KOPT-K1 (cell line): ENCODE data around the gene MOB1A.
"Not testable (repeated sequence)": the region's sequence is repeated elsewhere in the genome, so short reads cannot be mapped to it uniquely, and the experiment has no call there.

Source experiments
- H3K27ac ChIP-seq: fragments of 200-600 bp; sonication (generic); 2 replicates; pipeline ENCODE4 v1.5.1; 2016; ENCODE audit warnings: antibody characterized with exemption, mild to moderate bottlenecking, low read depth, low read length; ENCODE audit not compliant: poor library complexity, severe bottlenecking
- H3K36me3 ChIP-seq: fragments of 200-600 bp; sonication (generic); 2 replicates; pipeline ENCODE4 v1.5.1; 2017; ENCODE audit warnings: antibody characterized with exemption, mild to moderate bottlenecking, low read length, moderate library complexity; ENCODE audit not compliant: insufficient read depth
- H3K9me3 ChIP-seq: fragments of 200-600 bp; sonication (generic); 2 replicates; pipeline ENCODE4 v1.5.1; 2017; ENCODE audit warnings: antibody characterized with exemption, low read length, mild to moderate bottlenecking; ENCODE audit not compliant: insufficient read depth, poor library complexity, severe bottlenecking

Gene MOB1A

DNA sequence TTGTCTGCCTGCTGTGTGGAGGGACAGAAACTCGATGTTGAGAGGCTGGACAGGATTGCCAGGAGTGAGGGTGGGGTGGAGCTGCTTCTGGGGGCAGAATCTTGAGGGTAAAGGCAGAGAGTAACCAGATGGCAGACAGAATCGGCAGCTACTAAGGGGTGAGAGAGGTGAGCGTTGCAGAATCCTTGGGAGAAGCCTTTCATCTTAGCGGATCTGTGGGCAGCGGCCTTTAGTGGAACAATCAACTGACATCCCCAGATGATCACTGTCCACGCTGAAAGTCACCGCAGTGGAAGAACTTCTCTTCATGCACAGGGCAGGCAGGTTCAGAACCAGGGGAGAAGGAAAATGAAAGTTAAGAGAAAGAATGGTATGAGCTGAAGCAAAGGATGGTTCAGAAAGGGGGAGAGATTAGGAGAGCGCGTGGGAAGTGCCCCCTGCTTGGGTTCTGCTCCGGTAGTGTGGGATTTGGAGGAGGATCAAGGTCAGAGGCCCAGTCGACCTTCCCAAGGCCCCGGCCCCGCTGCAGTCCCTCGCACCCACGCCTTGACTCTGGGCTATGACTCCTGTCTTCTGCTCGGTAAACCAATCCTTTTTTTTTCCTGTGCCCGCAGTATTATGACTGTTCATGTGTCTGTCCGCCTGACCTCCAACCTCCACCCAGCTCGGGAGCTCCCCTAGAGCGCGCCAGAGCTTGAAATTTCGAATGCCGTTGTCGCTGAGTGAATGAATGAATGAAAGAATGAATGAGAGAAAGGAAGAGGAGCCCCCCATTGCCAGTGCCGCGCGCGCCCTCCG, 31.6 kb downstream of the MOB1A start:
- H3K36me3 ChIP-seq: peaks cover 41% of the 10 kb centered on the region
- peak overlapping the region; percentile 69 for H3K27ac ChIP-seq
- H3K9me3 ChIP-seq: no peaks in the 10 kb centered on the region

- Histone ChIP-seq H3K36me3 (peaks cover 60% of the 10 kb centered on the region), H3K9me3 (no peaks in the 10 kb centered on the region), H3K27ac (no peak overlapping the region)
These were observed 36.3 kb downstream of the MOB1A start for GRCh38 chr2:74142340-74142739.

DNA sequence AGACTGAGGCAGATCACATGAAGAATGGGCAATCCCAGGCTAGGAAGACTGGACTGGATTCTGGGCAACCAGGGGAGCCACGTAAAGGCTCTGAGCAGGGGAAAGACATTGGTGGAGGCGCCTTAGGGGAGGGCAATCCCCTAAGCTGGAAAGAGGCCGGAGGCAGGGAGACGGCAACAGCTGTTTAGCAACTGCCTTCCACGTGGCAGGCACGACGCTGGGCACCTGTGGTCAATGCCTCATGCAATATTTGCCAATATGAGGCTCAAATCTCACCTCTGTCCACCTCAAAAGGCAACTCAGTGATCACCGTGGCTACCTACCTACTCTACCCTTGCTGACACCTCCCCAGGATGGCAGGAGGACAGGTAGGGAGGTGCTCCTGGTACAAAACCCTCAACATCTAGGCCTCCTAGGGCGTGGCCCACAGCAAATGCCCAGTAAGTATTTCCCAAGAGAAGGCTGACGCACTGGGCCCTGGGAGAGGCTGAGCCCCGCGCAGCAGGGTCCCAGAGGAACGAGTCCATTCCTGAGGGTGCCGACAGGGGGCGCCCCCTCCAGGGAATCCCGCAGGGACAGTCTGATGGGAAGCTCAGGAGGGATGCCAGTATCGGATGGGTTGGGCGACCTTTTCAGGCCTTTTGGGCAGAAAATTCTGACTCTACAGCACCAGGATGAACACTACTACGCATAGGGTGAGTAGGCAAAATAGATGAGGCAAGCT, 39.9 kb downstream of the MOB1A start:
- peaks cover 65% of the 10 kb centered on the region for H3K36me3 ChIP-seq
- H3K9me3 ChIP-seq: no peaks in the 10 kb centered on the region
- H3K27ac ChIP-seq: peak overlapping the region; percentile 15

DNA sequence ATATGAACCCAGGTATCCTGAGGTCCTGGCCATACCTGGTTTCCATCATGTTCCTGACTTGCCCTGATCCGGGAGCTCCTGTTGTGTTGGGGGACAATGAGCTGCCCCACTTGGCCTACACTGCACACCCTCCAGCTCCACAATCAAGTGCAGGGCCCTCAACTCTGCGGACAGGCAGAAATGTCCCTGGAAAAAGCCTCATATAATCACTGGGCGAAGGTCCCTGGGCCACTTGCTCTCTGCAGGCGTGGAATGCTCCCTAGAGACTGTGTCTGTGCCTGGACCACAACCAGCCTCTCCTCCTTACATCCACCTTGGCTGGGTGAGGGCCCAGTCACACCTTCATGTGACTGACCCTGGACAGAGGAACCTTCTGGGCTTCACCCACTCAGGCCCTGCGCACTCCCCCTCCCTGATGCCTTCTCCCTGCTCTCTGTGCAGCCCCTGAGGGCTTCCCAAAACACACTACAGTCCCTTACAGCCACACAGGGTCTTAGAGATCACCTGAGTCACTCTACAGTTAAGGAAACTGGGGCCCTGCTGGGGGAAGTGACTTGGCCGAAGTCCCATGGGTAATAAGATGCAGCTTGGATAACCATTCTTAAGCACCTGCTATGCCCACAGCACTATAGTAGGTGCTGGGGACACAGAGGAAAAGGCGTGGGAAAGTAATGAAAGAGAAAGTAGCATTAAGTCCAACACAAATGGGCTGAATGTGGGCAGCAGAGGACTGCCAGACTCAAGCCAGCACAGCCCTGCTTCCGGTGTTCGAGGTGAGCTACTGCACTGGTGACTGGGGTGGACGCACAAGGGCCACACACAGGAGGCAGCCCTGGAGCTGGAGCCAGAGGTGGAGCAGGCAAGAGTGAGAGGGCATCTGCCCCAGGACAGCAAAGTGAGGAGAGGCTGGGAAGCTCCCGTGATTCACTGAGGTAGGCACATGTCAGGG, 40.8 kb downstream of the MOB1A start:
- Histone ChIP-seq H3K36me3 (peaks cover 74% of the 10 kb centered on the region), H3K27ac (peak overlapping the region; percentile 15), H3K9me3 (no peaks in the 10 kb centered on the region)

DNA sequence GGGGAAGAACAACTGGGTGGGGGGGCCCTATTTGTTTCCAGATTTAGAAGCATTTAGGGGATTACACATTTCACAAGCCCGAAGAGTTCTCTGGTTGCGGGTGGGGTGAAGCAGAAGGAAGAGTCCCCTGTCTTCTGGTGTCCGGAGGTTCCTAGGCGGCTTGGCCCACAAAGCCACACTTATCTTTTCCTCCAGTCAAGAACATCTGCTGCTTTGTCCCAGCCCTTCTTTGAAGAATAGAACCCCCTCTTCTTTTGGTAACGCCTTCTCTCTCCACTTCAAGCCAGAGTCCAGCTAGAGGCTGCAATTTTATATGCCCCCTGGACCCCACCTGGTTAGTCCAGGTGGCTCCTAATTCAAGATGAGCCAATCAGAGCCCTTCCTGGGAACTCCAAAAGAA, 46.8 kb downstream of the MOB1A start:
- H3K36me3 ChIP-seq: peaks cover 23% of the 10 kb centered on the region
- no peaks in the 10 kb centered on the region for H3K9me3 ChIP-seq
- no peak overlapping the region for H3K27ac ChIP-seq

GRCh38 chr2:74130211-74130995, 48.3 kb downstream of the MOB1A start:
- Histone ChIP-seq H3K9me3 (no peaks in the 10 kb centered on the region), H3K36me3 (peaks cover 23% of the 10 kb centered on the region), H3K27ac (no peak overlapping the region)

DNA sequence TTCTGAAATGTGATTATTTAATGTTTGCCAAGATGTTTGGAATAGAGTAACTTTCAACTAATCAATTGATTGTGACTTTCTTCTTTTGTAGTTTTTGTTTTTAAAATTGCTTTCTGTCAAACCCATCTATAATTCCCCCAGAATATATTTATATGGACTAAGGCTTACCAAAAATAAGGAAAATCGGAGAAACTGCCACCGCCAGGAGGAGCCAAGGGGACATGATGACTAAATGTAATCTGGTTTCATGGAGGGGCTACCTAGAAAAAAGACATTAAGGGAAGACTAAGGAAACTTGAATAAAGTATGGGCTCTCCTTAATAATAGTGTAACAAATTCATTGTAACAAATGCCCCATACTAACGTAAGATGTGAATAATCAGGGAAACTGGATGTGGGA, 50.5 kb downstream of the MOB1A start:
- H3K36me3 ChIP-seq: peaks cover 3% of the 10 kb centered on the region; the same call in 1 of the 2 replicates
- H3K27ac ChIP-seq: no peak overlapping the region
- H3K9me3 ChIP-seq: peaks cover 4% of the 10 kb centered on the region

DNA sequence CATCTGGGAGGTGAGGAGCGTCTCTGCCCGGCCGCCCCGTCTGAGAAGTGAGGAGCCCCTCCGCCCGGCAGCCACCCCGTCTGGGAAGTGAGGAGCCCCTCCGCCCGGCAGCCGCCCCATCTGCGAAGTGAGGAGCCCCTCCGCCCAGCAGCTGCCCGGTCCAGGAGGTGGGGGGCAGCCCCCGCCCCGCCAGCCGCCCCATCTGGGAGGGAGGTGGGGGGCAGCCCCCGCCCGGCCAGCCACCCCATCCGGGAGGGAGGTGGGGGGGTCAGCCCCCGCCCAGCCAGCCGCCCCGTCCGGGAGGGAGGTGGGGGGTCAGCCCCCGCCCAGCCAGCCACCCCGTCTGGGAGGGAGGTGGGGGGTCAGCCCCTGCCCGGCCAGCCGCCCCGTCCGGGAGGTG, 54.7 kb downstream of the MOB1A start:
- not testable (repeated sequence) for H3K36me3 ChIP-seq, H3K27ac ChIP-seq
- peaks cover 28% of the 10 kb centered on the region for H3K9me3 ChIP-seq

- H3K9me3 ChIP-seq: peaks cover 28% of the 10 kb centered on the region
- not testable (repeated sequence) for H3K36me3 ChIP-seq, H3K27ac ChIP-seq
These were observed 56.8 kb downstream of the MOB1A start for GRCh38 chr2:74121846-74122245.

DNA sequence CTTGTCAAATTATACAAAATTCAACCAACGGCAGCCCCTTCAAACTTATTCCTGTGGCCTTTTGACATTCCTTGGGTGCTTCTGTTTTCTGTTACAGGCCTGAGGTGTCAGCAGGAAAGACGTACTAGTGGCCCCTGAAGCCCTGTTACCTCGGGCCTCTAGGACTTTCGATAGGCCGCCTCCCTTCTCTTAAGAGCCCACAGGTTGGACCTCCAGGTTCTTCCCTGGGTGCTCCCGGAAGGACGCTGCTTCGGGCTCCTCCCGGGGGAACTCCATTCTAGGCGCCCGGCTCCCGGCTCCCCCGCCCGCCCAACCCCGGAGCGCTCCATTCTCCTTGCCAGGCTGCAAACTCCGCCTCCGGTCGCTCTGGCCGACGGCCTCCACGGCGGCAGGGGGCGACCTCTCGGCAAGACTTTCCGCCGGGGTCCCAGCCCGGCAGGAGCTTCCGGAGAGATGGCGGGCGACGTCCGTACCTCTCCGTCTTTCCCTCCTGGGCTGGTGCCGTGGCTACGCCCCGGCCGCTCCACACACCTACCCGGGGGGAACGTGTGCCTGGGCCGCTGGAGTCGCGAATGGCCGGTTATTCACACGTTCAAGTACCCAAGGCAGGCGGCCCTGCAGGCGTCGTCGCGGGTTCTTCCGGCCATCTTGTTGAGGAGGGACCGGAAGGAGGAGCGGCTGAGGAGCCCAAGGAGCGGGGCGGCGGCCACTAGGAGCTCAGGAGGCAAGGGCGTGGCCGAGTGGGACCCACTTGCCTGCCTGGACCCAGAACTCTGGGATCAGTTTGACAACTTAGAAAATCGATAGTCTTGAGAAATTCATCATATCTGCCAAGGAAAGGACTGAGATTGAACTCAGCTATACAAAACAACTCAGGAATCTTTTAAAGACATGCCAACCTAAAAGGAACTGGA, 58.5 kb downstream of the MOB1A start:
- peak overlapping the region; percentile 94 for H3K27ac ChIP-seq
- H3K36me3 ChIP-seq: no peaks in the 10 kb centered on the region
- peaks cover 28% of the 10 kb centered on the region for H3K9me3 ChIP-seq

GRCh38 chr2:74119339-74119738, 59.3 kb downstream of the MOB1A start:
- H3K36me3 ChIP-seq: no peaks in the 10 kb centered on the region
- H3K9me3 ChIP-seq: peaks cover 28% of the 10 kb centered on the region
- H3K27ac ChIP-seq: no peak overlapping the region

- no peak overlapping the region for H3K27ac ChIP-seq
- H3K36me3 ChIP-seq: no peaks in the 10 kb centered on the region
- no peaks in the 10 kb centered on the region for H3K9me3 ChIP-seq
These were observed 67.3 kb downstream of the MOB1A start for GRCh38 chr2:74111380-74111779.

DNA sequence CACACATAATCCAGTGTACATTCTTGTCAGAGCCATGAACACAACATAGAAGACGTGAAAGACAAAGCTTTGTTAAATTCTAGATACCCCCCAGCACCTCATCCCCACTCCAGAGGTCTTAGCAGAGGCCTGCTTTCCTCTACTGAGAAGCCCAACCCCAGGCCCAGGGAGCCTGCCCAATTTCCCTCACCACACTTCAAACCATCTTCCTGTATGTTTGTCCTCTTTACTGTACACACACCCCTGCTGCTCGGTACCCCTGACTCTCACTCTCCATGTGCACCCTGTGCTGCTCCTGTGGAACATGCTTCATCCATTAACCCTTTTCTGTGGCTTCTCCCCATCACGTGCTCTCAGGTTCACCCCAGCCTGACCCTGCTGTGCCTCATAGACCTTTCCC, 68.1 kb downstream of the MOB1A start:
- Histone ChIP-seq H3K27ac (no peak overlapping the region), H3K36me3 (peaks cover 6% of the 10 kb centered on the region; the same call in 1 of the 2 replicates), H3K9me3 (no peaks in the 10 kb centered on the region)
